Esophagus mucosa (tissue), 1 donor: ENCODE results near the gene SAMSN1. TPM values are rescaled to one million over a fixed set of nuclear protein-coding genes. Genes with fewer than 3 reads are reported as not detected.

ENCODE experiments used
- ATAC-seq: fragments of 200-7000 bp; cut with Tn5 transposase; one replicate; pipeline ENCODE4 v1.9.1; 2020
- total RNA-seq: library from RNA; stranded (reverse); gene quantifications from one replicate; pipeline ENCODE4 v1.2.4, GENCODE V29; 2023
- donor health status: DM: yes; HTN: yes; CAD: no.

Gene SAMSN1
- total RNA-seq, 1 donor from 2014 or later = 2.2 TPM

DNA sequence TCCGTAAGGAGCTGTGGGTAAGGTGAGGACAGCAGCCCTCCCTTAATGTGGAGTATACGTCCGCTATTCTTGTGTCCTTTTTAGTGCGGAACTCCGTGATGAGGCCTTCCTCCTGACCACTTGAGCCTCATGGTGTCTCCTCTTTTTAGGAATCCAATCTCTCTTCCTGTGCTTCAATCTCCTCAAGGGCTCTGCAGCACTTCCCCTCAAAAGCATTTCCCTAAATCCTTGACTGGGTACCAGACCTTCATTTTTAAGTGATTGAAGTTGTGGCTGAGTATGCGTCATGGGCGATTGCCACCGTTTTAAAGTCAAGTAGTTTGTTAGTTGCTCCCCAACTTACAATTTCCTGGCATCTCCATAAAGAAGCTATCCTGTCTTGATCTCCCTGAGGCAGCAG lies 62.8 kb downstream of the SAMSN1 start:
- ATAC-seq = no peak

DNA sequence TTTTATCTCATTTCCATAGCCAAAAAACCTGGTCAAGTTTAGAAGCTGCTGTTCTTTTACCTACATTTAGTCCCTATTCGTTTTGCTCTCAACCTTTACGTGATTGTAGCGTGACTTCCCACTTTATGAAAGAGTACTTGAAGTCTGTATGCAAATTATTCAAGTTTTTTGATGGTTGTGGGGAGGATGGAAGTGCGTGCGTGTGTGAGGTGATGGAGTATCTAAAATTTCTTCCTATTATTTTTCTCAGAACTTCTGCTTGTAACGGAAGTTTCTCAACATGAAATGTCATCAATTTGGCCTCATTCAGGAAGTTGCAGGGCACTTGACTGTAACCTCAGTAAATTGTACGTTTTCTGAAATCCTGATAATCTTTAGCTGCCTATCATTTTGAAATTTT lies 64.0 kb downstream of the SAMSN1 start:
- ATAC-seq = no peak

DNA sequence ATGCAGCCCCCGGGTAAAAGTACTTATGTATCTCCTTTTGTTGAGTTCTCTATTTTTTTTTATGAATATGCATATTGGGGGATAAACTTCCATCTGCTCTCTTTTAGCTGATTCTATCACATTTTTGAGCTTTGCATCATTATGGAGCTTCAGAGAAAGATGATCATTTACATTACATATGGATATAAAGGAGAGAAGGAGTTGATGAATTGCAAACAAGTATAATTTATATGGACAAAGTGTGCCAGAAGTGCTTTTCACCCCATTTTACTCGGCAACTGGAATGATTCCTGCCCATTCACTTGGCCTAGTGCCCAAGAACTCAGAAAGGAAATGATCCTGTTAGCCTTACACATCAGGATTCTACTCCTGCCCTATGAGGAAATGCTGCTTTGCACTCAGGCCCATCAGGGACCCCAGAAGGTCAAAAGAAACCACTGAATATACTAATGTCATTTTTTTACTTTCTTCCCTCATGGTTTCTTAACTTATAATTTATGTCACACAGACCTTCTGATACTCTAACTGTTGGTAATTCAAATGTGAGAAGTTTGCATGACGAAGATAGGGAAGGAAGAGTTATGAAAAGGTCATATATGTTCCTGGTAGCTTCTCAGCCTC lies 65.6 kb downstream of the SAMSN1 start:
- ATAC-seq = no peak

DNA sequence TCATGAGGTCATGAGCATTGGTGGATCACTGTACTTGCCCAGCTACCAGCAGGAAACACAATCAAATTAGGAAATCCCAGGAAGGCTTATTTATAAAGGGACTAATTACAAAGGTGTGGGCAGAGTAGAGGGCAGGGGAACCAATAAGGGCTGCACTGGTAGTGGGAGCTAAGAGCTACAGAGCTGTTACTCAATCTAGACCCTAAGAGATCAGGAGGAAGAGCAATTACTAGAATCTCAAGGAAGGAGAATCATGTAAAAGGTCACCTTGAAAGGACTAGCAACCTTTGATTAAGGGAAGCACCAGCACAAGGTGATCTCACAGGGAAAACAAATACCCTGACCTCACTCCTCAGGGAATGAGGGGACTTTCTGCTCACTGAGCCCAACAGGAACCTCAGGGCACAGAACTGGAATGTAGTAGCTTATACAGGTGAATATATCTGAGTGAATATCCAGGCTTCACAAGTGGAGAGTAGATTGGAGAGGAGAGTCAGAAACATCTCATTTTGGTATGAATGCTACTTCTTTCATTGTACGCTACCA lies 66.8 kb downstream of the SAMSN1 start:
- ATAC-seq = no peak

DNA sequence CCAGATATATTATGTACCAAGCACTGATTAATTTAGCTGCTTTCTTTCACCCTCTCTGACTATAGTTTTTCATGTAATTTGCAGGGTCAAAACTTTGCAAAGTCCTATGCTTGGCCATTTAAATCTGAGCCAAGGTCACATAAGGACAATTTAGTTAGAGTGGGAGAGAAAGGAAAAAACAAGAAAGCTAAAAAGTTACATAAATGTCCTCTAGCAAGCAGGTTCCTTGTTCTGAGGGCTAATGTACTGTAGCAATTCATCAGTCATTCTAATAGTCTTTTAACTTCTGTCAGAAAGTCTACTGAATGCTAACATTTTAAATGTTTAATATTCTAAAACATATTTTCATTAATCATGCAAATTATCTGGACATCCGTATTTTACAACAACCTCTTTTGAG lies 68.3 kb downstream of the SAMSN1 start:
- no peak for ATAC-seq

DNA sequence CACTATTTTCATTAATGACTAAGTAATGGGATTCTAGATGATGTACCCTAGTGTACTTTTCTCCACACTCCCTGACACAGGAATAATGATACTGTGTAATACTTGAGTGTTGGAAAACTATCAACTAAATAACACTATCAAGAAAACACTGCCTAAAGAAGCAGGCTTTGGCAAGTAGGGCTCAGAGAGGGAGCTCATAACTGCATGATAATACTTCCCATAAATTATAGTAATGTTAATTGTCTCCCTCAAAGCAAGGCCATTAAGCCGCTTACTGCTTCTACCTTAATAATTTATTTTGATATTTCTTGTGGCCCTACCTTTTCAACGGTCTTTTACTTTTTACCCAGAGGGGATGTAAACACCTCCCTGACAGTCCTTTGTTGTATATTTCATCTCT lies 69.0 kb downstream of the SAMSN1 start:
- ATAC-seq = no peak

DNA sequence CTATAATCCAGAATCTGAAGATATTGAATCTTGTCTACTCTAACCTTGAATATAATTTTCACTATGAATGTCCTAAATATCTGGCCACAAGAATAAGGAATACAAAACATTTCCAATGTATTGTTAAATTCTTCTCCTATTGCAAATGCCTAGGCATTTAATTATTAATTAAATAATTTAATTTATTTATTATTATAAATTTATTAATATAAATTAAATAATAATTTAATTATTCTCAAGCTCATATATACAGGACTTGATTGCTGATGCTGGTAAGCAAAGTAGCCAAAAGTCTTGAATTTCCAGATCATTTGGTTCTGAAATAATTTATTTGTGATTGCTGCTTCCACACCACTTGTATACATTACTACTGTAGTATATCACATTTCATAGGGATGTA lies 71.1 kb downstream of the SAMSN1 start:
- no peak for ATAC-seq

DNA sequence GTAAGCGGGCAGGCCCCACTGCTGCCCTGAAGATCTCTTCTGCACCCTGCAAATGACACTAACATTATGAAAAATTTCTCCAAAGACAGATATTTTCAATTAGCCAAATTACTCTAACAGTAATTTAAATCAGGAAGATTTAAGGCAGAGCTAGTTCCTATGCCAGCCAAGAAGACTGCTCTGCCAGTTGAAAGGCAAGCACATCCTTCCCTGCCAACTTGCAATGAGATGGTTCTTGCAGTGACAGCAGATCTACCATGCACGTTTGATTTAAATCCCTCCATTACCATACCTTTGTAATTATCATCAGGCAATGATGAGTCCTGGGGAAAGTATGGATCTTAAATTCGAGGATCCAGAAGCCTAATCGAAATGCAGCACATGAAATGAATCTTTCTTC lies 76.5 kb downstream of the SAMSN1 start:
- no peak for ATAC-seq

DNA sequence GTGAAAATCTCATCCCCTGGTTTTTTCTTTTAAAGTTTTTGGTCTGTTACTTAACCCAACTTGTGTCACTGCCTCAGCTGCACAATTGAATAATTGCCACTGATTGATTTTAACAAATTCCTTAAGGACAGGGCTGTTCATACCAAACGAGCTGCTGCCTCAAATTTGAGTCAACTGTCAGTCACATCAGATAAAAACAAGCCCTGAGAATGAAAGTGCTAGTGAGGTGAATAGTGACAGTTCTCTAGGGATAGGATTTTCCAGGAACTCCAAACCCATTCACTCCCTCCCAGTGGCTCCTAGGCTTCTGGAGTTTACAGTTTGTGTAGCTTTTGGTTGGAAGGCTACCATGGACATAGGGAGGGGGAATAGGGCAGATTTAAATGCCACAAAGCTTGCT lies 79.4 kb downstream of the SAMSN1 start:
- ATAC-seq = no peak

DNA sequence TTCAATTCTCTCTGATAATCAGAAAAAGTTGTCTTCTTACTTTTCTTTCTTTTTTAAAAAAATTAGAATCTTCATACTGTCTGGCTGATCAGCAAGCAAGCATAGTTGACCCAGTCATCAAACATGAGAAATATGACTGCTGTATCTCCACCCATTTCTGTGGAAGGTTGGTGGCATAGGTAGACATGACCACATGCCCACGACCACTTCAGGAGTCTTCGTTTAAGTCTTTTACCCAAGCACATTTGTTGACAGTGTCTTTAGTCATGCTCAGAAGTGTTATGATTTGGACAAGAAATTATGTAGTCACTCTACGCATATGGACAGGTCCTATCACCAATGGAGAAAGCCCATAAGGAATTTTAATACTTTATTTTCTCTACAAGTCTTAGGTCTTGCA lies 88.4 kb downstream of the SAMSN1 start:
- ATAC-seq = no peak

DNA sequence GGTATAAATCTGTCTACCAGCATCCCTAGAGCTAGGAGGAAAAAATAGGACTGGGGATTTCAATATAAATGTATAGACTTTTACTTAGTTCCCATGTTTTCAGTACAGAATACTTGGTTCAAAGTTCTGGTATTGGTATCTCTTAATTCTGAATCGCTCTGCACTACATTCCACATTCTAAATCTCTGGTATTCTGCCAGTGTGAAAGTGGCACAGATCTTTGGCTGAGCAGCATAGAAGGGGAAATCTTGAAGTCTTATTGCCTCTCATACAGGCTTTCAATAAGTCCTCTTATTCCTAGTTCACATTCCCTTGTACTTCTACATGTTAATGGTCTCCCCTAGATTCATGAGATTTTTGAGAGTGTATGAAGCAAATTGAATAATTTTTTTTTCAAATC lies 89.2 kb downstream of the SAMSN1 start:
- no peak for ATAC-seq

DNA sequence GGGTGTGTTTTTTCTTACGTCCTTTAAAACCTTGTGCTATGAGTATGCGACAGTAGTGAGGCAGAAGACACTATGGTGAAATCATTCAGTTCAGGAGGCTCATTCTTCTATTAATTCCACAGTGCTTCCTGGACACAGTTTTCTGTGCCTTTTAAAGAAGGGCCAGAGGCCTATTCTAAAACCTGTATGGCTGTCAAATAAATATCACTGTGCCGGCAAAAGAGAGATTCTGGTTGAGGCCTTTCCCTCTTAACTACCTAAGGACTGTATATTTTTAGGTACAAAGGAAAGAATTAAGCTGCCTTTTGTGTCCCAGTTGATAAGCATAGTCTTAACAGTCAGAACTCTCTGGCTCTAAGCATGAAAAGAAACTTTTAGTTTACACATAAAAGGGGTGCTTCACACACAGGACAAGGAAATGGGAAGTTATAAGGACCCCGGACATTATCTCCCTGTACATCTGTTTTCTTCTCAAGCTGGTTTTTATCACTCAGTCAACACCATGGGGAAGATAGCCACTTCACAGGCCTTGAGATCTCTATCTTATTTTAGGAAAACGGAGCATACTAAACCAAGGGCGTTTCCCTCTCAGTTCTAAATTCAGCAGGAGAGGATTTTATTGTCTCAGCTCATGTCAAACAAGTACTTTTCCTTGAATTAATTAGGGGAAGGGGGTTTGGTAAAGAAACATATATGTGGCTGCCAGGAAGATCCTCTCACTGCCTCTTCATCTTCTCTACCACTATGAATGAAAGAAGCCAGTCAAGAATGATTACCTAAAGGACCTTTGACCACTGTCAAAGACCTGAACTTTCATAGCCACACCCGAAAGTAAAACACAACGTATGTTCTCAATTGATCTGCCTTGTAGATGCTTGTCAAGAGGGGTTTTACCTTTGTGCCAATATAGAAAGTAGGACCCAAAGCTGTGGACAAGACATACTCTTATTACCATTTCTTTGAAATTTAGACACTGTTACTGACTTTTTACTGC lies 91.8 kb downstream of the SAMSN1 start:
- ATAC-seq = no peak

DNA sequence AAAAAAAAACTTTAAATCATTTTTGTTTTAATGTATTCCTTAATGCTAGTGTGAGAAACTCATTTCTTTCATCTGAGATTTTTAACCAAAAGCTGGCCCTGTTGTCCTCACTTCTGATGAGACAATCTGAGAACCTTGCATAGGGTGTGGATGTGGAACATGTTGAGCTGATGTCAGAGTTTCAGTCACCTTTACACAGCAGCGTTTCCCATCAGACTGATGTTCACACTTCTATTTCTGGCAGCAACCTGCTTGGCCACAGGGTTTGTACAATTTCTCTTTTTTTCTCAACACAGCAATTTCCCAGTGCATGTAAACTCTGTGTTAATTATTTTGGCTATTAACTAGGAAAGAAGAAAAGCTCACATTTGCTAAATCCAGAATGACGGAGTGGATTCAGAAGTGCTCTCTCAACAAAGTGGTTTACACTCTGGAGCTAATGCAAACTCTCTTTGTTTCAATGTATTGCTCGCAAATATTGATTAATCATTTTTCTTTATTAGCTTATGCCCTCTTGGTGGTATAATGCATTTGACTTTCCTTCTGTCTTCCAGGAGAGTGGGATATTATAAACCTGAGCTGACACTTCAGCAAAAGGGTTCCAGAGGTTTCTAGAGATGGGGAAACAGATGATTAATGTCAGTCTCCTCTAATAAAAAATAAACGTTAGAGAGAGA lies 92.6 kb downstream of the SAMSN1 start:
- ATAC-seq = no peak

DNA sequence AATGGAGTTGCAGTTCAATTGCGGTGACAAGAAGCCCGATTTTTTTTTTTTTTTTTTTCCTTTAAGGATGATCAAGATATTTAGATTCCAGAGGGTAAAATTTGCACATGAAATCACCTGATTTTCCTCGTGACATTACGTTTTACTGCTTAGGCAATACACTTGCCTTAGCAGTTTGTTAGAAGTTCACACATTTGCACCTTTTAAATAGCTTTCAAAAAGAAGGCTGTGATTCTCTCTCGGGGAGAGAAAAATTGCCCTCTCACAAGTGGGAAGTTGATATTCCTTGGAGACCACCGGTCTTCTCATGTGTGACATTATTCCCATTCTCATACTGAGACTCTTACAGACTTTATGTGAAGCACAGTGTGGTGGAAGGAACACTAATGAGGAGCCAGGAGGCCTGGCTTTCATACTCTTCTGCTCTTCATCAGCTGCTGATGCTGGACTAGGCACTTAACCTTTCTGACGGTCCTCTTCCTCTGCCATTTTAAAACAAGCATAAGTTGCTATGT lies 93.3 kb downstream of the SAMSN1 start:
- ATAC-seq = no peak

DNA sequence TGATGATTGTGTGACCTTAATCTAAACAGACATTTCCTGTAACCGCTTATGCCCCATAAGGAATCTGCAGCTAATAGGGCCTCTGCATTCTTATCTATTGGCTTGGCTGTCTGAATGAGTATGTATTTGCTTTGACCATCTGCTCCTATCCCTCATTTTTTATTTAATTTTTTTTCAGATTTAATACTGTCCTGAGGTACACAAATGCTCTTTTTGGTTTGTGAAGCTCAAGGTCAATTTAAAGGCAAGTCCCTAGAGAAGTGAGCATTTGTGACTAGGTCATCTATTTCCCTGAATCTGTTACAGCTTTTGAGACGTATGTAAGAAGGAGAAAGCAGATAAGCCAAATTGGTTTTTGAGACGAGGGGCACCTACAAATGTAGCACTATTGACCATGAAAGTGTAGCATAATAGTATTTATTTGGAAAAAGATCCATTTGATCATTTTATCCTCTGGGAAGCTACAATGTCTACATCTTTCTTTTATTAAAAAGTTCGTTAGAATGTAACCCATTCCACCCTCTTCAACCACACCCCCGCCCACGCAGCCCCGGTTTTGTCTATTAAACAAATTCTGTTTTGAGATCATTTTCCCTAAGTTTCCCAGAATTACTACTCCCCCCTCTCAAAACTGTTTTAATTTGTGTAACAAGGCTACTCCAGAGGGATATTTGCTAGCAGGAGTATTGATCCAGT lies 93.9 kb downstream of the SAMSN1 start:
- no peak for ATAC-seq

DNA sequence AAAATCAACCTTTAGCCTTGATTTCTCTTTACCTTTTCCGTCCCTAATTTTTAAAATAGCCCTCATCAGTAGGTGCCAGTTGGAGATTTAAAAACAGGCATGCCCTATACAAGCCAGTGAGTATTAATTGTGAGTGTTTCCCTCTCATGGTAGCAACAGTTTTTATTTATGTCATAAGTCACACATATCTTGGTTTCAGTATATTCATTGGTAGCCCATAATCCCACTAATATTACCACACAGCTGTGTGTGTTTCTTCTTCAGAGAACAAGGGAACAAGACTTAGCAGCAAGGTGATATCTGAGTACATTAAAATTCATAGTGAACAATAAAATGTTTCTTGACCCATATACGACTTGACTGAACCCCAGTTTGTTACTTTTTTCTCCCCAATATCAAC lies 94.6 kb downstream of the SAMSN1 start:
- ATAC-seq = no peak

DNA sequence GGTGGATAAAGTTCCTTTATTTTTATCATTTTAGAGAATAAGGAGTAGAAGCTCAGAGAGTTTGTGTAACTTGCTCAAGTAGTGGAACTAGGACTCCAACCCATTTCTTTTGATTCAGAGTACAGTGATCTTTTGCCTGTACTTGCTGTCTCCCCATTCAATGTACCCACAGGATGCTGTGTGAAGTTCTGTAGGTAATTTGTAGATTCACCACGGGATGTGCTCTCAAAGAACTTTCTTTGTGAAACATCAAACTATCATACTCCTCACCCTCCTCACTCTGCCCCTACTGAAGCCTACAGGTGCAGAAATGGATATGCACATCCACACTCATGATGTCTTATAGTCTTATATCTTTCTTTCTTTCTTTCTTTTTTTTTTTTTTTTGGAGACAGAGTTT lies 97.3 kb downstream of the SAMSN1 start:
- no peak for ATAC-seq

DNA sequence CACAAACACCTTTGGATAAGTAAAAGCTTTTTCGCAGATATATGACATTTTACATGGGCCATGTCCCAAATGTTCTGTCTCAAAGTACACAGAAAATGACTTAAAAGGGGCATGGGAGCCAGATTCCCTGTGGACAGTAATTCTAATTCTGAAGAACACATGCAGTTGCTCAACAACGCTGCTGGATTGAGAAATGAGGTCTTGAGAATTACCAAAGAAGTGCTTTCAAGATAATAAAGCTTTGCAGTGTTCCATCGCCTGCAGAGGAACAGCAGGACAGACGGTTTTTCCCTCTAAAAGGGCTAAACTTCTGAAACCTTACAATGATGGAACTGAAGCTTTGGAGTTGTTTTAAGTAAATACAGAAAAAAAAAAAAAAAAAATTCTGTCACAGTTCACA lies 107.9 kb downstream of the SAMSN1 start:
- no peak for ATAC-seq

DNA sequence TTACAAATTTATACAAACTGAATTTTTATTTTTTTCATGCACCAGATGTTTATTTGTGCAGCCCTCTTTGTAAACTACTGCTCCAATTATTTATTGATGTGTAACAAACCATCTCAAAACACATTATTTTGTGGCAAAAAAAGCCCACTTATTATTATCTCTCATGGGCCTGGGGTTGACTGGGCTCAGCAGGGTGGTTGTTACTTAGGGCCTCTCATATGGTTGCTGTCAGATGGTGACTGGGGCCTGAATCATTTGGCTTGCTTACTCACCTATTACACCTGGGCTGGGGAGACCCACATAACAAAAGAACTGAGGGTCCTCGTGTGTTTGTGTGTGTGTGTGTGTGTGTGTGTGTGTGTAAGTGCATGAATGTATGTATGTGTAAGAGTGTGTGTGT lies 110.7 kb downstream of the SAMSN1 start:
- ATAC-seq = no peak
